HCEC 1CT (cell line): ENCODE measurements around the gene U2AF1L4.
"Not testable (repeated sequence)": the region's sequence is repeated elsewhere in the genome, so short reads cannot be mapped to it uniquely, and the experiment has no call there.

Experiments used
- DNase-seq: peaks from one replicate; pipeline ENCODE4 v3.0.0-alpha.2; 2017

Gene U2AF1L4

DNA sequence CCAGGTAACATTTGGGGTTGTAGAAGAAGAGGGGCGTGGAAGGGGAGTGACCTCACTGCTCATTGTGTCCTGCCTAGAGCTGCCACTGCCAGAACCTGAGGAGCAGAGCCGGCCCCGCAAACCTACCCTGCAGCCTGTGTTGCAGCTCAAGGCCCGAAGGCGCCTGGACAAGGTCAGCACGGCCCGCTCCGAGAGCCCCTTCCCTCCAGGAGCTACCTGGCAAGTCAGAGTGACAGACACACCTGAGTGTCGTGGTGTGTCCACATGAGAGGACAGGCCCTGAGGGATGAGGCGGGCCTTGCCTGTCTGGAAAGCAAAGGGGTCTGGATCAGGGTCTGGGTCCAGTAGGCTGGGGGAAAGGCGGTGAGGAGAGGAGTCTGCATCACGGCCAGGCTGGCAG is 20.7 kb downstream of the U2AF1L4 start:
- no peak for DNase-seq

DNA sequence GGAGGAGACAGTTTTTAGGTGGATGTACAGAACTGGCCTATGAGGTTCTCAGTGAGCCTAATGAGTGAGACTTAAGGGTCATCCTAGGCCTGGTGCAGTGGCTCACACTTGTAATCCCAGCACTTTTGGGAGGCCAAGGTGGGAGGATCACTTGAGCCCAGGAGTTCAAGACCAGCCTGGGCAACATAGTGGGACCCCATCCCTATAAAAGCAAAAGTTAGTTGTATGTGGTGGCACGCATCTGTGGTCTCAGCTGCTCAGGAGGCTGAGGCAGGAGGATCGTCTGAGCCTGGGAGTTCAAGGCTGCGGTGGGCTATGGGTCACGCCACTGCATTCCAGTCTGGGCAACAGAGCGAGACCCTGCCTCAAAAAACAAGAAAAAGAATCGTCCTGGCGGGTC is 21.1 kb downstream of the U2AF1L4 start:
- not testable (repeated sequence) for DNase-seq

DNA sequence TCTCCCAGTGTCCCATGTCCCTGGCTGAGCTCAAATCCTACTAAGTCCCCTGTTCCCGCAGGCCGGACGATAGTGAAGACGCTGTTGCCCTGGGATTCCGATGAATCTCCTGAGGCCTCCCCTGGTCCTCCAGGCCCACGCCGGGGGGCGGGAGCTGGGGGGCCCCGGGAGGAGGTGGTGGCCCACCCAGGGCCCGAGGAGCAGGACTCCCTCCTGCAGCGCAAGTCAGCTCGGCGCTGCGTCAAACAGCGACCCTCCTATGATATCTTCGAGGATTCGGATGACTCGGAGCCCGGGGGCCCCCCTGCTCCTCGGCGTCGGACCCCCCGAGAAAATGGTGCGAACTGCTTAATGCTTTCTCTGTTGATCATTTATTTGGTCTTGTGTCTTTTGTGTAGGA is 21.5 kb downstream of the U2AF1L4 start:
- DNase-seq: no peak

DNA sequence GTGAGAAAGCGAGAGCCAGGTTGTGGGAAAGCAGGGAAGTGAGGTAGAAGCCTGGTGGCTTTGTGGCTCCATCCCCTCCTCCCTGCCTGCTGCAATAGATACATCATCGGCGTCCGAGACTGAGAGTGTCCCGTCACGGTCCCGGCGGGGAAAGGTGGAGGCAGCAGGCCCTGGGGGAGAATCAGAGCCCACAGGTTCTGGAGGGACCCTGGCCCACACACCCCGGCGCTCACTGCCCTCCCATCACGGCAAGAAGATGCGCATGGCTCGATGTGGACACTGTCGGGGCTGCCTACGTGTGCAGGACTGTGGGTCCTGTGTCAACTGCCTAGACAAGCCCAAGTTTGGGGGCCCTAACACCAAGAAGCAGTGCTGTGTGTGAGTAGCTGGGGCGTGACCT is 22.3 kb downstream of the U2AF1L4 start:
- DNase-seq: no peak

DNA sequence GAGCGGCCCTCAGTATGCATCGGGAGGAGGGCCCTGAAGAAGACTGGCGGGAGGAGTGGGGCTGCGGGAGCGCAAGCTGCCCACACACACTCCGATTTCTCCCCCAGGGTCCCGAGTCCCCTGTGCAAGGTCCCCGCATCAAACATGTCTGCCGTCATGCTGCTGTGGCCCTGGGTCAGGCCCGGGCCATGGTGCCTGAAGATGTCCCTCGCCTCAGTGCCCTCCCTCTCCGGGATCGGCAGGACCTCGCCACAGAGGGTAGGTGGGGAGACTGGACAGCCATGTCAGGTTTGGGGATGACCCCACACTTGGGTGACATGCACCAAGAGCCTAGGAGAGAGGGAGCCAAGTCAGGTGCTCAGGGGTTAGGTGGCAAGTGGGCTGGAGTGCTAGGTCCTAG is 22.8 kb downstream of the U2AF1L4 start:
- DNase-seq: no peak

DNA sequence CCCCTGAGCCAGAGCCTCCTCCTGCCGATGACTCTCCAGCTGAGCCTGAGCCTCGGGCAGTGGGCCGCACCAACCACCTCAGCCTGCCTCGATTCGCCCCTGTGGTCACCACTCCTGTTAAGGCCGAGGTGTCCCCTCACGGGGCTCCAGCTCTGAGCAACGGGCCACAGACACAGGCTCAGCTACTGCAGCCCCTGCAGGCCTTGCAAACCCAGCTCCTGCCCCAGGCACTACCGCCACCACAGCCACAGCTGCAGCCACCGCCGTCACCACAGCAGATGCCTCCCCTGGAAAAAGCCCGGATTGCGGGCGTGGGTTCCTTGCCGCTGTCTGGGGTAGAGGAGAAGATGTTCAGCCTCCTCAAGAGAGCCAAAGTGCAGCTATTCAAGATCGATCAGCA is 23.8 kb downstream of the U2AF1L4 start:
- no peak for DNase-seq

DNA sequence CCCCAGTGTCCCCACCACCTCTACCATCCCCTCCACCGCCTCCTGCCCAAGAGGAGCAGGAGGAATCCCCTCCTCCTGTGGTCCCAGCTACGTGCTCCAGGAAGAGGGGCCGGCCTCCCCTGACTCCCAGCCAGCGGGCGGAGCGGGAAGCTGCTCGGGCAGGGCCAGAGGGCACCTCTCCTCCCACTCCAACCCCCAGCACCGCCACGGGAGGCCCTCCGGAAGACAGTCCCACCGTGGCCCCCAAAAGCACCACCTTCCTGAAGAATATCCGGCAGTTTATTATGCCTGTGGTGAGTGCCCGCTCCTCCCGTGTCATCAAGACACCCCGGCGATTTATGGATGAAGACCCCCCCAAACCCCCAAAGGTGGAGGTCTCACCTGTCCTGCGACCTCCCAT is 24.6 kb downstream of the U2AF1L4 start:
- no peak for DNase-seq

DNA sequence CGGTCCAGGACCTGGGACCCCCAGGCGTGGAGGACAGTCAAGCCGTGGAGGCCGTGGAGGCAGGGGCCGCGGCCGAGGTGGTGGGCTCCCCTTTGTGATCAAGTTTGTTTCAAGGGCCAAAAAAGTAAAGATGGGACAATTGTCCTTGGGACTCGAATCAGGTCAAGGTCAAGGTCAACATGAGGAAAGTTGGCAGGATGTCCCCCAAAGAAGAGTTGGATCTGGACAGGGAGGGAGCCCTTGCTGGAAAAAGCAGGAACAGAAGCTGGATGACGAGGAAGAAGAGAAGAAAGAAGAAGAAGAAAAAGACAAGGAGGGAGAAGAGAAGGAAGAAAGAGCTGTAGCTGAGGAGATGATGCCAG is 25.1 kb downstream of the U2AF1L4 start:
- DNase-seq: no peak

DNA sequence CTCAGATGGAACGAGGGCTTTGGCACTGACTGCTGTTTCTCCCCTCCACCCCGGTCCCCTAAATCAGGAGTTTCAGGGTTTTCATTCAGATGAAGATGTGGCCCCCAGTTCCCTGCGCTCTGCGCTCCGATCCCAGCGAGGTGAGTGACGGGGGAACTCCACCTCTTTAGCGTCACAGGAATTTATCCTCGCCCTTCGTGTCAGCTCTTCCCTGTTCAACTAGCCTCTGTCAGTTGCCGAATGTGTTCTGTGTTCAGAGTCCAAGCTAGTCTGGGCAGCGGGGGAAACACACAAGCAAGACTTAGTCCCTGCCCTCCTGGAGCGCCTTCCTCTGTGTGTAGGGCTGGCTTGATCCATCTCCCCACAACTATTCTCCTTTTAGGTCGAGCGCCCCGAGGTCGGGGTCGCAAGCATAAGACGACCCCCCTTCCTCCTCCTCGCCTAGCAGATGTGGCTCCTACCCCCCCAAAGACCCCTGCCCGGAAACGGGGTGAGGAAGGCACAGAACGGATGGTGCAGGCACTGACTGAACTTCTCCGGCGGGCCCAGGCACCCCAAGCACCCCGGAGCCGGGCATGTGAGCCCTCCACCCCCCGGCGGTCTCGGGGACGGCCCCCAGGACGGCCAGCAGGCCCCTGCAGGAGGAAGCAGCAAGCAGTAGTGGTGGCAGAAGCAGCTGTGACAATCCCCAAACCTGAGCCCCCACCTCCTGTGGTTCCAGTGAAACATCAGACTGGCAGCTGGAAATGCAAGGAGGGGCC is 25.6 kb downstream of the U2AF1L4 start:
- DNase-seq: no peak

DNA sequence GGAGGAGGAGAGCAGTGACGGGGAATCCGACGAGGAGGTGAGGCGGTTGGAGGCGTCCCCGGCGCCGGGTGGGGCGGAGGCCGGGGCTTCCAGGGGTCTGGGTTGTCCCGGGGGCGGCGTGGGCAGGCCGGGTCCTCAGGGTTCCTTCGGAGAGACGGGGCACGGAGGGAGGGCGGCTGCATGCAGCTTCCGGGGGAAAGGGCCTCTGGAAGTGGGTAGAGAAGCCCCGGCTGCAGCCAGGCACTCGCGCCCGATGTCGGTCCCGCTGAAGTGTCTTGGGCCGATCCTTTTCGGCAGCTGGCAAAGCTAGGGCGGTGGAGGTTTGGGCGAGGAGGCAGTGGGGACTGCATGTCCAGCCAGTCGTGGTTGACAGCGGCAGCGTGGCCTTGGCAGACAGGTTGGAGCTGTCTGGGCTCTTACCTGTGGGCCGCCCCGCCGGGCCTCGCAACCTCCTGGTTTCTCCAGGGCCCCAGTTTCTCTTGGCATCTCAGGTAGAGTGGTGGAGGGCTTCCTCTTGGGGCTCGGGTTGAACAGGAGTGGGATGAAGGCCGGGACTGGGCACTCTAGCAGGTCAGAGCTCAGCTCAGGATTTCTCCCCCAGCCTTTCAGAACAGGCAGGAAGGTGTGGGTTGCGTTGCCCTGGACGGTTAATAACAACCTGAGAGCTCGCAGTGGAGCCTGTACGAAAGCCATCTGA is 26.7 kb downstream of the U2AF1L4 start:
- no peak for DNase-seq

DNA sequence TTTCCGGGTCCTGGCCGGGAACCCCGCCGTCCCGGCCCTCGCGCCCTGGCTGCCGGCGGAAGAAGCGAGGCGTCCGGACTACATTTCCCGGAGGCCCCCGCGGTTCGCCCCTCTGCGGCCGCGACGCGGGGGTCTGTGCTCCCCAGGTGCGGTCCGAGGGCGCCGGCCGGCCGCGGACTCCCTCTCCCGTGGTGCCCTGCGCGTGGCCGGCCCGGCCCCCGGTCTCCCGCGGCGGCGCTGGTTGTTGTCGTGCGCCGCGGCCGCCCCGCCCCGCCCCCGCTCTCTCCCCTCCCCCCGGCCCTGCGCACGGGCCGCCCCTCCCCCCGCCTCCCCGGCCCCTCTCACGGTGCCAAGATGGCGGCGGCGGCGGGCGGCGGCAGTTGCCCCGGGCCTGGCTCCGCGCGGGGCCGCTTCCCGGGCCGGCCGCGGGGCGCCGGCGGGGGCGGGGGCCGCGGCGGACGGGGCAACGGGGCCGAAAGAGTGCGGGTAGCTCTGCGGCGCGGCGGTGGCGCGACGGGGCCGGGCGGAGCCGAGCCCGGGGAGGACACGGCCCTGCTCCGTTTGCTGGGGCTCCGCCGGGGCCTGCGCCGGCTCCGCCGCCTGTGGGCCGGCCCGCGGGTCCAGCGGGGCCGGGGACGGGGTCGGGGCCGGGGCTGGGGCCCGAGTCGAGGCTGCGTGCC is 27.4 kb downstream of the U2AF1L4 start, which contains the start of gene KMT2B:
TSS of gene KMT2B (plus strand) at position 339 of the 680 bp plus-strand sequence. CDS start at position 355, 16 bp downstream.
- DNase-seq: peak; percentile 97

DNA sequence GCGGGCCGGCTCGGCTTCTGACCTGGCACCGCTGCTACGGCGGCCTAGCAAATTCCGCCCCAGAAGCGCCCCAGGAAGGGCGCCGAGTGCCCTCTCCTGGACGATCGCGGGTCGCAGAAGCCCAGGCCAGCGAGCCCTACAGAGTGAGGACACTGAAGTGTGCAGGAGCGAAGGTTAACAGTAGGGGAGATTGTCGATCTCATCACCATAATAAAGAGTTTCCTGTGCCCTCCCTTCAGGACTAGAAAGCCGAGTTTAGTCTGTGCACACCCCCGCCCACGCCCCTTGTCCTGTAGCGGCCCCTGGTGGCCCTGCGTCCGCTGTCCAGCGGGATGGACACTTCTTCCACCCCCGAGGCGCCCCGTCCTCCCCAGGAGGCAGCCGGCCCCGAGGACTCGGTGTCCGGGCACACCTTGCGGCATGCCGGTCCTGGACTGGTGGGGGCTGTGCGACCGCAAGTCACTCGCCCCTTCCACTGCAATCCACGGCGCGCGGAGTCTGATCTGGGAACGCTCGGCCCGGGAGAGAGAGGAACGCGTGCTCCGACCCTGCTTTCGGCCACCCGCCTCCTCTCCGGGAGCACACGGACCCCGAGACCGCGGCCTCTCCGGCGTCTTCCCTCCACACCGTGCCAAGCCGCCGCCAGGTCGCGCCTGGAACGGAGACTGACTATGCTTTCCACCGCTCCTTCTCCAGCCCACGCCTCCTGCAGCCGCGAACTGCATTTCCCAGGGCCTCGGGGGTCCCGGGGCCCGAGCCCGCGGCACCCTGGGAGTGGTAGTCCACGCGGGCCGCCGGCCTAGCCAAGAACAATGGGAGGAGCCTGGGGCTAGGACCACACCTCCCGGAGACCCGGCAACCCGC is 28.2 kb downstream of the U2AF1L4 start:
- DNase-seq: peak; percentile 85

DNA sequence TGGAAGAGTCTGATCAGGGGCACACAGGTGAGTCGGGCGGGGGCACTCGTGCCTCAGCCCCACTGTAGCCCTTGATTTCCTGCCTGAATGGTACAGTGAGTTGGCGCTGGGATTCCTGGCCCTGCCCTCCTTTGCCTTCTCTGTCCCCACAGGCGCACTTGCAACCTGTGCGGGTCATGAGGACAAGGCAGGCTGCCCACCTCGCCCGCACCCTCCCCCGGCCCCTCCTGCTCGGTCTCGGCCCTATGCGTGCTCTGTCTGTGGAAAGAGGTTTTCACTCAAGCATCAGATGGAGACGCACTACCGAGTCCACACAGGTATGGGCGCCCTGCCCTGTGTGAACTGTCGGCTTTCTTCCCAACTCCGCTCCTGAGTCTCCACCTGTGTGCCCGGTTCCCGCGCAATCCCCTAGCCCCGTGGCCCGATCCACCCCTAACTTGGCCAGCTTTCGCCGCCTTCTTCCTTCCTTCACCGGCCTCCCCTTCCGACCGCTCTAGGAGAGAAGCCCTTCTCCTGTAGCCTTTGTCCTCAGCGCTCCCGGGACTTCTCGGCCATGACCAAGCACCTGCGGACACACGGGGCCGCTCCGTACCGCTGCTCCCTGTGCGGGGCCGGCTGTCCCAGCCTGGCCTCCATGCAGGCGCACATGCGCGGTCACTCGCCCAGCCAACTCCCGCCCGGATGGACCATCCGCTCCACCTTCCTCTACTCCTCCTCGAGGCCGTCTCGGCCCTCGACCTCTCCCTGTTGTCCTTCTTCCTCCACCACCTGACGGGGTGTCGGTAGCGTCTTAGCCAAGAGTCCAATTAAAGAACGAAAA is 29.0 kb downstream of the U2AF1L4 start:
- peak; percentile 42 for DNase-seq

DNA sequence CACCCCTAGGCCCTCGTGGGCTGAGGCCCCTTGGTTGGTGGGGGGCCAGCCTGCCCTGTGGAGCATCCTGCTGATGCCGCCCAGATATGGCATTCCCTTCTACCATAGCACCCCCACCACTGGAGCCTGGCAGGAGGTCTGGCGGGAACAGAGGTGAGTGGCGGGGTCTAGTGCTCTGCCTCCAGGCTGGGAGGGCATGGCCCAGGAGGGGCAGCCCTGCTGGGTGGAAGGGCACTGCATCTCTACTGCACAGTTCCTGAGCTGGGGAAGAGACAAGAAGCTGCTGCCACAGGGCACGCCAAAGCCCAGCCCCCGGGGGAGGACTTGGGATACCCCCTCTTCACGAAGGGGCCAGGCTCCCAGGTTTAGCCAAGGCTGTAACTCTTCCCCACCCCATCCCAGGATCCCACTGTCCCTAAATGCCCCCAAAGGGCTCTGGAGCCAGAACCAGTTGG is 29.8 kb downstream of the U2AF1L4 start:
- no peak for DNase-seq

DNA sequence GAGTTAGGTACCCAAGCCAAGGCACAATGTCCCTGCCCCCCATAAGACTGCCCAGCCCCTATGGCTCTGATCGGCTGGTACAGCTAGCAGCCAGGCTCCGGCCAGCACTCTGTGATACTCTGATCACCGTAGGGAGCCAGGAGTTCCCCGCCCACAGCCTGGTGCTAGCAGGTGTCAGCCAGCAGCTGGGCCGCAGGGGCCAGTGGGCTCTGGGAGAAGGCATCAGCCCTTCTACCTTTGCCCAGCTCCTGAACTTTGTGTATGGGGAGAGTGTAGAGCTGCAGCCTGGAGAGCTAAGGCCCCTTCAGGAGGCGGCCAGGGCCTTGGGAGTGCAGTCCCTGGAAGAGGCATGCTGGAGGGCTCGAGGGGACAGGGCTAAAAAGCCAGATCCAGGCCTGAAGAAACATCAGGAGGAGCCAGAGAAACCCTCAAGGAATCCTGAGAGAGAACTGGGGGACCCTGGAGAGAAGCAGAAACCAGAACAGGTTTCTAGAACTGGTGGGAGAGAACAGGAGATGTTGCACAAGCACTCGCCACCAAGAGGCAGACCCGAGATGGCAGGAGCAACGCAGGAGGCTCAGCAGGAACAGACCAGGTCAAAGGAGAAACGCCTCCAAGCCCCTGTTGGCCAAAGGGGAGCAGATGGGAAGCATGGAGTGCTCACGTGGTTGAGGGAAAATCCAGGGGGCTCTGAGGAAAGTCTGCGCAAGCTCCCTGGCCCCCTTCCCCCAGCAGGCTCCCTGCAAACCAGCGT is 30.4 kb downstream of the U2AF1L4 start:
- DNase-seq: no peak

DNA sequence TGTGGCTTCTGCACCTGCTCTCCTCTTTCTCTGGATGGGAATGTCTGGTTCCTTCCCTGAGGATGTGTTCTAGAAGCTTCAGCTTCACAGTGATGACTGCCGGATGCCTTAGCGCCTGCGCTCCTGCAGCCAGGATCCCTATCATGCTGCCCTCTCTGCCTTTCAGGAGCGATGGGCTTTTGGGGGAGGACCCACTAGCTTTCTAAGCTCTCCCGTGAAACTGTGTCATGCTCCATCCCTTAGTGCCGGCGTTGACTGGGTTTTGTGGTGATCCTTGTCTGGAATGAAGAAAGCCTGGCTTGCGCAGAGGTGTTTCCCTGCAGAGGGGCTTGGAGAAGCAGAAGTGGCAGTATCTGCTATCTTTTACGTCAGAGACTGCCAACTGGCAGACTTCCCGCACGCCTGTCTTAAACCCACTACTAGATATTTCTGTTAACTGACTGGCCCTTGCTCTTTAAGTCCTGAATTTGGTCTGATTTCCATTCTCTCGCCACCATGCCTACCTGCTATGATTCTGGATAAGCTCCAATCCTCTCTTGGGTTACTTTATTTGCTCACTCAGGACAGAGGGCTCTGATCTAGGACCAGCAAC is 31.2 kb downstream of the U2AF1L4 start:
- no peak for DNase-seq

DNA sequence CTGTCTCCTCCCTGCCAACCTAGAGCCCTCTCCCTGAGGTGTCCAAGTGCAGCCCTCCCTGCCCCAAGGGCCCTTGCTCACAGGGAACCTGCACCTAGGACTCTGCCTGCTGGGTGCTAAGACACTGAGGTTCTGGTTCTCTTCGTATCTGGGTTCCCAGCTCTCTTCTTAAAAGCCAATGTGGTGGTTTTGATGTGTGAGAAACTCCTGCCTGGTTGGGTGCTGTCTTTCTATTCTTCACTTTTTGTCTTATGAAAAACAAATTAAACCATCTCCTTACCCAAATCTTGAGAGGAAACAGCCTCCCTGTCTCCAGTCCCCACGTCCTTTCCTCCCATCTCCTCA is 31.7 kb downstream of the U2AF1L4 start:
- no peak for DNase-seq

DNA sequence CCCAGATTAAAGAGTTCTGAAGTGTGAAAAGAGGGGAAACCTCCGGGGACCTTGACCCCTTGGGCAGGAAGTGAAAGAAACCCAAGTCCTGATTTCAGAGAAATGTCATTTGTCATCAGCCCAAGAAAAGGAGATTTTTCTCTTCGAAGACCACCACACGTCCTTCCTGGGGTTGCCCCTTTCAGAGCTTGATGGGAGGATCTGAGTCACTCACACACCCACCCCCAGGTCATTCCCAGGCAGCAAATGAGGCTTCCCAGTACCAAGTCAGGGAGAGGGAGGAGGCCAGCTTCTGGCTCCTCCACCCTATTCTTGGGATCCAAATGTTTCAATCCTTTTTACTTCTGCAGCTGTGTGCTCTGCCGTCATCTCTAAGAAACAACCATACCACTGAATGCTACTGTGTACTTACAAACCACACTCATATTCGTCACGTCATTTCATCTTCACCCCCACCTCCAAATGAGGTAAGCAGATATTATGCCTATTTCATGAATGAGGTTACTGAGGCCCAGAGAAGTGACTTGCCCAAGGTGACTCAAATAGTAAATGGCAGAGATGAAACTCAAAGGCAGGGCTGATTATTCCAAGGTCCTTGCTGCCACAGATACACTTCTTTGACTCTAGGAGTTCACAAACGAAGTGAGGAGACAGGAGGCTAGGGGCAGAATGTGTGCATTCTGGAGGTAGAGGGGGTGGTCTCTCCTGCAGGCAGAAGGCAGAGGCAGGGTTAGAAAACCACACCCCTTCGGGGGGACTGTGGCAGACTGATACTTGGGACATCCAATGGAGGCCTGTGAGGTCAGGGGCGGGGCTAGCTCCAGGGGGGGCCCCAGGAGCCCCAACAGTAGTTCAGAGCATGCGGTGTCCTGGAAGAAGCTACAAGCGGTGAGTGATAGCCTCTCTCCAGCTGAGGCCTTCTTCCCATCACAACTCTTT is 32.4 kb downstream of the U2AF1L4 start:
- DNase-seq: no peak
